Esophagus squamous epithelium (tissue), 5 donors: Measurements from ENCODE around the gene NARS2. TPM values are rescaled to one million over a fixed set of nuclear protein-coding genes. Genes with fewer than 3 reads are reported as not detected.
"Not testable (repeated sequence)": the region's sequence is repeated elsewhere in the genome, so short reads cannot be mapped to it uniquely, and the experiment has no call there.

Experiments
- DNase-seq: peaks from one replicate; lab custom pipeline; 2025; lab: John Stamatoyannopoulos, UW
- H3K27ac ChIP-seq, 4 donors: fragments of 200-600 bp; sonication (generic); one replicate each; pipeline ENCODE4 v1.5.1; 2016 to 2019; ENCODE audit warnings: mild to moderate bottlenecking in 1 of 4
- H3K27me3 ChIP-seq, 4 donors: fragments of 200-600 bp; sonication (generic); 1 replicate in 3 of 4; 2 replicates in 1 of 4; pipeline versions ENCODE4 v1.5.1 to v1.6.0; 2017 to 2021; ENCODE audit warnings: antibody characterized with exemption in 1 of 4
- H3K36me3 ChIP-seq, 3 donors: fragments of 200-600 bp; sonication (generic); one replicate each; pipeline ENCODE4 v1.5.1; 2016 to 2019
- H3K4me1 ChIP-seq, 3 donors: fragments of 200-600 bp; sonication (generic); one replicate each; pipeline ENCODE4 v1.5.1; 2017 to 2019
- H3K4me3 ChIP-seq, 4 donors: fragments of 200-600 bp; sonication (generic); 1 replicate in 3 of 4; 2 replicates in 1 of 4; pipeline ENCODE4 v1.5.1; 2016 to 2019; ENCODE audit warnings: mild to moderate bottlenecking in 2 of 4, moderate library complexity in 1 of 4
- H3K9me3 ChIP-seq, 3 donors: fragments of 200-600 bp; sonication (generic); one replicate each; pipeline ENCODE4 v1.5.1; 2016 to 2019
- CTCF ChIP-seq, 6 experiments: fragments of 450-650 bp in 4 of 6; fragments of 200-600 bp in 2 of 6; sonication (generic) in 2 of 6; IDR thresholded peaks; one replicate each; pipeline ENCODE4 v1.5.1; 2016 to 2019; ENCODE audit warnings: antibody characterized with exemption in 6 of 6, mild to moderate bottlenecking in 4 of 6, moderate library complexity in 4 of 6
- POLR2A ChIP-seq, 4 donors: fragments of 450-650 bp; IDR thresholded peaks; one replicate each; pipeline ENCODE4 v1.6.1; 2017; ENCODE audit warnings: antibody characterized with exemption in 4 of 4, mild to moderate bottlenecking in 4 of 4, moderate library complexity in 3 of 4
- WGBS, 2 donors: methylation state at CpG; one replicate each; pipeline ENCODE4 v1.1.5; 2018; 5-methylcytosine and 5-hydroxymethylcytosine counted together
- intact Hi-C: fragments of 100-400 bp; cut with DNase I; formaldehyde crosslinking; loops from one replicate; pipeline ENCODE4 v1.15.0; 2022
- total RNA-seq, 4 donors: library from RNA; depleted of rRNA; stranded (reverse); fragments of >200 nt; gene quantifications; one replicate each; pipeline ENCODE4 v1.1.0, GENCODE V29; 2016
- donor health status: DM: yes; HTN: yes; CAD: no.

Gene NARS2
- total RNA-seq, 4 donors from 2014 or later, result 9.4 to 15.7 (median 13.6) TPM

- H3K9me3 ChIP-seq, result no peaks in the 10 kb centered on the region
- DNase-seq, result no peak
- WGBS, 2 donors, result 83 to 92% methylated on average over 2 of the region's 2 CpGs
These were observed 21.8 kb downstream of the NARS2 start for GRCh38 chr11:78552881-78553280.

GRCh38 chr11:78552139-78552538 lies 22.5 kb downstream of the NARS2 start:
- H3K4me3 ChIP-seq, intact Hi-C loops, H3K27me3 ChIP-seq, H3K4me1 ChIP-seq, H3K9me3 ChIP-seq, DNase-seq, H3K27ac ChIP-seq: not testable (repeated sequence)
- H3K36me3 ChIP-seq, result peaks cover 0 to 25% (median 0%) of the 10 kb centered on the region in 3 donors
- WGBS, 2 donors, result 97 to 99% methylated on average over 6 of the region's 6 CpGs

More at GRCh38 chr11:78552881-78553280, 21.8 kb downstream of the NARS2 start:
- intact Hi-C loops, result no loop called here
- Histone ChIP-seq H3K4me3 (no peak overlapping the region), H3K27ac (no peak overlapping the region), H3K36me3 (peaks cover 0 to 26% (median 0%) of the 10 kb centered on the region in 3 donors), H3K27me3 (no peaks in the 10 kb centered on the region), H3K4me1 (peaks cover 0 to 6% (median 0%) of the 10 kb centered on the region in 3 donors)
- no peak for TF ChIP-seq CTCF (IDR thresholded peaks at IDR 0.05)
- no peak for TF ChIP-seq POLR2A (IDR thresholded peaks at IDR 0.05)

GRCh38 chr11:78551066-78551465 lies 23.6 kb downstream of the NARS2 start:
- no peak for TF ChIP-seq CTCF (IDR thresholded peaks at IDR 0.05)
- no peak for TF ChIP-seq POLR2A (IDR thresholded peaks at IDR 0.05)
- Histone ChIP-seq H3K9me3 (no peaks in the 10 kb centered on the region), H3K36me3 (peaks cover 0 to 20% (median 0%) of the 10 kb centered on the region in 3 donors), H3K4me3 (no peak overlapping the region), H3K27me3 (no peaks in the 10 kb centered on the region), H3K4me1 (peaks cover 0 to 6% (median 0%) of the 10 kb centered on the region in 3 donors), H3K27ac (no peak overlapping the region)
- no peak for DNase-seq
- intact Hi-C loops, result no loop called here
- 77 to 79% methylated on average over 6 of the region's 6 CpGs for WGBS, 2 donors

GRCh38 chr11:78549624-78550409 lies 24.8 kb downstream of the NARS2 start:
- Histone ChIP-seq H3K27me3 (no peaks in the 10 kb centered on the region), H3K4me3 (no peak overlapping the region), H3K27ac (no peak overlapping the region), H3K36me3 (peaks cover 0 to 8% (median 0%) of the 10 kb centered on the region in 3 donors), H3K9me3 (no peaks in the 10 kb centered on the region), H3K4me1 (peaks cover 0 to 6% (median 0%) of the 10 kb centered on the region in 3 donors)
- DNase-seq, result no peak
- no peak for TF ChIP-seq POLR2A (IDR thresholded peaks at IDR 0.05)
- TF ChIP-seq CTCF (IDR thresholded peaks at IDR 0.05), result no peak
- WGBS, 2 donors, result 86% methylated on average over 3 of the region's 3 CpGs
- intact Hi-C loops, result no loop called here

- Histone ChIP-seq H3K27me3 (no peaks in the 10 kb centered on the region), H3K36me3 (peaks cover 0 to 6% (median 0%) of the 10 kb centered on the region in 3 donors), H3K4me3 (no peak overlapping the region), H3K4me1 (peaks cover 0 to 6% (median 0%) of the 10 kb centered on the region in 3 donors), H3K27ac (no peak overlapping the region), H3K9me3 (no peaks in the 10 kb centered on the region)
- DNase-seq, result no peak
- intact Hi-C loops, result no loop called here
- 66 to 88% methylated on average over 2 of the region's 2 CpGs for WGBS, 2 donors
- TF ChIP-seq POLR2A (IDR thresholded peaks at IDR 0.05) (no peak), CTCF (IDR thresholded peaks at IDR 0.05) (no peak)
These were observed 25.6 kb downstream of the NARS2 start for GRCh38 chr11:78548911-78549590.
